EL (cell line): ENCODE results near the gene STXBP1.

Source experiments
- DNase-seq: peaks from one replicate; pipeline ENCODE4 v3.0.0-alpha.2; 2016

Gene STXBP1

GRCh38 chr9:127660886-127661741, 49.0 kb downstream of the STXBP1 start:
- no peak for DNase-seq

GRCh38 chr9:127662617-127663016, 50.5 kb downstream of the STXBP1 start:
- DNase-seq = no peak

GRCh38 chr9:127664324-127664677, 52.2 kb downstream of the STXBP1 start:
- DNase-seq = no peak

- DNase-seq = no peak
These were observed 52.8 kb downstream of the STXBP1 start for GRCh38 chr9:127664678-127665507.

GRCh38 chr9:127667127-127667844, 55.2 kb downstream of the STXBP1 start:
- no peak for DNase-seq

- DNase-seq = no peak
These were observed 55.8 kb downstream of the STXBP1 start for GRCh38 chr9:127667906-127668305.

- DNase-seq = no peak
These were observed 61.2 kb downstream of the STXBP1 start for GRCh38 chr9:127673234-127673633.

GRCh38 chr9:127676638-127677037, 64.6 kb downstream of the STXBP1 start:
- DNase-seq = no peak

- DNase-seq = no peak
These were observed 67.4 kb downstream of the STXBP1 start for GRCh38 chr9:127679506-127679905.

GRCh38 chr9:127680226-127680625, 68.1 kb downstream of the STXBP1 start:
- no peak for DNase-seq

- no peak for DNase-seq
These were observed 68.8 kb downstream of the STXBP1 start for GRCh38 chr9:127680846-127681245.

GRCh38 chr9:127682351-127683136, 70.5 kb downstream of the STXBP1 start:
- DNase-seq = no peak

GRCh38 chr9:127683723-127684122, 71.6 kb downstream of the STXBP1 start:
- DNase-seq = peak; percentile 71

GRCh38 chr9:127684576-127684975, 72.5 kb downstream of the STXBP1 start:
- peak; percentile 90 for DNase-seq

- no peak for DNase-seq
These were observed 74.7 kb downstream of the STXBP1 start for GRCh38 chr9:127686461-127687393.

GRCh38 chr9:127689329-127690000, 77.4 kb downstream of the STXBP1 start:
- DNase-seq = no peak

GRCh38 chr9:127690735-127691134, 78.7 kb downstream of the STXBP1 start:
- no peak for DNase-seq

GRCh38 chr9:127692071-127692470, 80.0 kb downstream of the STXBP1 start:
- DNase-seq = no peak

GRCh38 chr9:127693143-127693542, 81.1 kb downstream of the STXBP1 start:
- no peak for DNase-seq

GRCh38 chr9:127693697-127694096, 81.6 kb downstream of the STXBP1 start:
- DNase-seq = no peak
